Measurements from ENCODE around the gene ZNF664. TPM values are rescaled to one million over a fixed set of nuclear protein-coding genes. Genes with fewer than 3 reads are reported as not detected.

Gene ZNF664
- polyA plus RNA-seq, 2 donors: 16.6 to 18.3 TPM

DNA sequence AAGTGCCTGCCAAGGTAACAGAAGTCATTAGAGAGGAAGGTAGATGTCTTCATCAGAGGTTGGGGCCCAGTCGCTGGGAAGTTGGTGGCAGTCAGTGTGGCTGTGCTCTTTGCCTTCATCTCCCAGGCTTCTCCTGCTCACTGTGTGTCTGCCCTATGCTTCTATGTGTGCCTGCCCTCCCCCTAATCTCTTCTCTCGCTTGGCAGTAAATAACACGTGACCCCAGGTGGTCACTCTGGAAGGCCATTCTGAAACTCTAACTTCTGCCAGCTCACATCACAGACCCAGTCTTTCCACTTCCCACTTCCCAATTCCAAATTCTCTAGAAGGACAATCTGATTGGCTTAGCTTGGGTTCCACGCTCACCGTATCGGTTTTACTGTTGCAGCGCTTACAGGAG is 9.3 kb downstream of the ZNF664 start:
- Histone ChIP-seq H3K27ac (ENCODE audit: low read depth in 2 of 2, low read length in 1 of 2) (no peak overlapping the region), H3K4me3 (ENCODE audit: low read depth in 1 of 2, low read length in 2 of 2) (no peak overlapping the region), H3K4me1 (ENCODE audit: control insufficient read depth in 2 of 2, insufficient read depth in 2 of 2, low read length in 1 of 2) (no peaks in the 10 kb centered on the region), H3K27me3 (ENCODE audit: control insufficient read depth in 1 of 2, insufficient read depth in 2 of 2, low read length in 2 of 2) (no peaks in the 10 kb centered on the region), H3K36me3 (ENCODE audit: control insufficient read depth in 2 of 2, insufficient read depth in 2 of 2, low read length in 1 of 2) (no peaks in the 10 kb centered on the region), H3K9me3 (ENCODE audit: control insufficient read depth in 2 of 2, insufficient read depth in 1 of 2, low read depth in 1 of 2, low read length in 1 of 2) (no peaks in the 10 kb centered on the region)
- 87 to 89% methylated on average over 7 of the region's 7 CpGs for WGBS, 2 donors

DNA sequence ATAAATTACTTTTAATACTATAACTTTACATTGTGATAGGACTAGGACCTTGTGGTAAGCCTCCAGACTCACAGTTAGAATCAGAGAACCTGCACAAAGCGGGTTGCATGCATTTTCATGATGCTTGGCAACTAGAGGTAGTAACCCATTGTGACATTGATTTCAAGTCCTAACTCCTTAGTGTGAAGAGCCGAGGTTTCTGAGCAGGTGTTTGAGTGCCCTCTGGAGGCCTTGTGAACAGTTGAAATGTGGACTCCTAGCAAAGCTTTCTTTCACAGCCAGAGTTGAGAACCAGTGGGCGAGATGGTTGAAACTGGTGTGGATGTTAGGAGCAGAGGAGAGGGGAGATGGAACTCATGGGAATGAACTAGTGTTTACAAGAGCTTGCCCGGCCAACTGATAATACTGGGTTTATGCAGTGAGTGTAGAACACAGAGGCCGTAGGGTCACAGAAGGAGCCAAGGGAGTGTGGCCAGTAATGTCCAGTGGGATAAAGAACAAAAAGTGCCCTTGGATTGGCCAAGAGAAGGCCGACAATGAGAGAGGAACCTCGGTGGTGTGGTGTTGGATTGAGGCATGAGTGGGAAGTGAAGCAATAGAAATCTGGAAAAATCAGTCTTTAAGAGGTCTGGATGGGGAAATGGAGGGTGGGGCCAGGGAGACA is 10.9 kb downstream of the ZNF664 start:
- Histone ChIP-seq H3K4me3 (ENCODE audit: low read depth in 1 of 2, low read length in 2 of 2) (no peak overlapping the region), H3K9me3 (ENCODE audit: control insufficient read depth in 2 of 2, insufficient read depth in 1 of 2, low read depth in 1 of 2, low read length in 1 of 2) (no peaks in the 10 kb centered on the region), H3K4me1 (ENCODE audit: control insufficient read depth in 2 of 2, insufficient read depth in 2 of 2, low read length in 1 of 2) (peaks cover 0 to 2% of the 10 kb centered on the region in 2 donors), H3K27me3 (ENCODE audit: control insufficient read depth in 1 of 2, insufficient read depth in 2 of 2, low read length in 2 of 2) (no peaks in the 10 kb centered on the region), H3K36me3 (ENCODE audit: control insufficient read depth in 2 of 2, insufficient read depth in 2 of 2, low read length in 1 of 2) (peaks cover 0 to 5% of the 10 kb centered on the region in 2 donors), H3K27ac (ENCODE audit: low read depth in 2 of 2, low read length in 1 of 2) (no peak overlapping the region)
- 55 to 66% methylated on average over 7 of the region's 7 CpGs for WGBS, 2 donors

DNA sequence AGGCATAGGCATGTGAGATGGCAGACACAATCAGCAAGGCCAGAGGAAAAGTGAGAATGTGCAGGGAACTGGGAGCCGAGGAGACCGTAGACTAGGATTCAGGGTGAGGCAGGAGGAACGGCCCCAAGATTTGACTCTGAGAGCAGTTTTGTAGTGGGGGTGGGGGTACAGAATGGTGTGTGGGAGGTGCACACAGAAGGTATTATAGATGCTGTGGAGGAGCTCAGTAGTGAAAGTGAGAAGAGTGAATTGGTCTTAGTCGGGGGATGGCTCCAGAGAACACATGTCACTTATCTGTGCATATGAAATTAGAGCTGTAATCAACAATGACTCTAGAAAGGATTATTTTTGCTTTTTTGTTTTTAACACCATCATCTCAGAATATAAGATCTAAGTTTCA is 11.9 kb downstream of the ZNF664 start:
- H3K9me3 ChIP-seq (ENCODE audit: control insufficient read depth in 2 of 2, insufficient read depth in 1 of 2, low read depth in 1 of 2, low read length in 1 of 2): no peaks in the 10 kb centered on the region
- no peaks in the 10 kb centered on the region for H3K27me3 ChIP-seq (ENCODE audit: control insufficient read depth in 1 of 2, insufficient read depth in 2 of 2, low read length in 2 of 2)
- H3K4me3 ChIP-seq (ENCODE audit: low read depth in 1 of 2, low read length in 2 of 2): no peak overlapping the region
- no peak overlapping the region for H3K27ac ChIP-seq (ENCODE audit: low read depth in 2 of 2, low read length in 1 of 2)
- H3K4me1 ChIP-seq (ENCODE audit: control insufficient read depth in 2 of 2, insufficient read depth in 2 of 2, low read length in 1 of 2): peaks cover 0 to 2% of the 10 kb centered on the region in 2 donors
- 79 to 89% methylated on average over 4 of the region's 4 CpGs for WGBS, 2 donors
- peaks cover 0 to 9% of the 10 kb centered on the region in 2 donors for H3K36me3 ChIP-seq (ENCODE audit: control insufficient read depth in 2 of 2, insufficient read depth in 2 of 2, low read length in 1 of 2)

DNA sequence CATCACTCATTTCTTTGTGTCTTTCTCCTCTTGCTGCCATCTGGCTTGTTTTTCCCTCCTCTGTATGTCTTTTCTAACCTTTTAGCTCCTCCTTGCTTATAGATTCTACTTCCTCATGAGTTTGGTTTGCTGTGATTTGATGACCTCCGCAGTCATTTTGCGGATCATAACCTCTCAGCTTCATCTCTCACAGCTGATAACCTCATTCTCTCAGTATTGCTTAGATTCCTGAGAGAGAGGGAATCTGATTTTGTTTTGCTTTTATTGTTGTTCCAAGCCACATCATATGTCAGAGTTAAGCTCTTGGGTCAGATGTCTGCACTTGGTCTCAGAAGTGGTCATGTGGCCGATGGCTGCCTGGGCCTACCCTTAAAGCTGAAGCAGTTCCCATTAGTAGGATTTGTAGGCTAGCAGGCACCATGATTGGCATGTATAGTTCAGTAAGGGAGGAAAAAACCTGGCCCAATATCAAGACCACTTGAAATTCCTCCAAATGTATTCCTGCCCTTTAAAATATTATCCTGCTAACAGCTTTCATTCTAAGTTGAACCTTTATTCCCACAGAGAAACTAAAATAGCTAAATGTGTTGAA is 13.5 kb downstream of the ZNF664 start:
- Histone ChIP-seq H3K36me3 (ENCODE audit: control insufficient read depth in 2 of 2, insufficient read depth in 2 of 2, low read length in 1 of 2) (peaks cover 0 to 9% of the 10 kb centered on the region in 2 donors), H3K27me3 (ENCODE audit: control insufficient read depth in 1 of 2, insufficient read depth in 2 of 2, low read length in 2 of 2) (no peaks in the 10 kb centered on the region), H3K4me1 (ENCODE audit: control insufficient read depth in 2 of 2, insufficient read depth in 2 of 2, low read length in 1 of 2) (peaks cover 0 to 2% of the 10 kb centered on the region in 2 donors), H3K9me3 (ENCODE audit: control insufficient read depth in 2 of 2, insufficient read depth in 1 of 2, low read depth in 1 of 2, low read length in 1 of 2) (no peaks in the 10 kb centered on the region), H3K4me3 (ENCODE audit: low read depth in 1 of 2, low read length in 2 of 2) (no peak overlapping the region), H3K27ac (ENCODE audit: low read depth in 2 of 2, low read length in 1 of 2) (no peak overlapping the region)
- WGBS, 2 donors: 74 to 75% methylated on average over 3 of the region's 3 CpGs

DNA sequence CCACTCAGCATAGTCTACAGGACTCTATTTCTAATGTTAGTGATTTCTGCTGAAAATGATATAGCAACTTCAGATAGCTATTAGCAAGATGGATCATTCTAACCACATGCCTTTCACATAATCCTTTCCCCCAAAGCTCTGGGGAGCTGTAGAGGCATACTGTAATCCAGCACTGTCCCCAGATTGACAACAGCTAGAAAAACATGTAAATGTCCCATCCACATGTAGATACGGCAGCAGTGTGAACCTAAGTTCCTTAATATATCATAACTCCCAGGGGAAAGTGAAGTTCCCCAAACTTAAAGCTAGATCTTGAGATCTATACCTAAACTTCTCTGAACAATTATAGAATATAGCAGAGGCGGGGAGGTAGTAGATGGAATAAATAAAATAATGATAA is 14.0 kb downstream of the ZNF664 start:
- peaks cover 0 to 9% of the 10 kb centered on the region in 2 donors for H3K36me3 ChIP-seq (ENCODE audit: control insufficient read depth in 2 of 2, insufficient read depth in 2 of 2, low read length in 1 of 2)
- no peak overlapping the region for H3K4me3 ChIP-seq (ENCODE audit: low read depth in 1 of 2, low read length in 2 of 2)
- peaks cover 0 to 2% of the 10 kb centered on the region in 2 donors for H3K4me1 ChIP-seq (ENCODE audit: control insufficient read depth in 2 of 2, insufficient read depth in 2 of 2, low read length in 1 of 2)
- H3K27ac ChIP-seq (ENCODE audit: low read depth in 2 of 2, low read length in 1 of 2): no peak overlapping the region
- no peaks in the 10 kb centered on the region for H3K27me3 ChIP-seq (ENCODE audit: control insufficient read depth in 1 of 2, insufficient read depth in 2 of 2, low read length in 2 of 2)
- H3K9me3 ChIP-seq (ENCODE audit: control insufficient read depth in 2 of 2, insufficient read depth in 1 of 2, low read depth in 1 of 2, low read length in 1 of 2): no peaks in the 10 kb centered on the region
- 89 to 90% methylated on average over 2 of the region's 2 CpGs for WGBS, 2 donors

DNA sequence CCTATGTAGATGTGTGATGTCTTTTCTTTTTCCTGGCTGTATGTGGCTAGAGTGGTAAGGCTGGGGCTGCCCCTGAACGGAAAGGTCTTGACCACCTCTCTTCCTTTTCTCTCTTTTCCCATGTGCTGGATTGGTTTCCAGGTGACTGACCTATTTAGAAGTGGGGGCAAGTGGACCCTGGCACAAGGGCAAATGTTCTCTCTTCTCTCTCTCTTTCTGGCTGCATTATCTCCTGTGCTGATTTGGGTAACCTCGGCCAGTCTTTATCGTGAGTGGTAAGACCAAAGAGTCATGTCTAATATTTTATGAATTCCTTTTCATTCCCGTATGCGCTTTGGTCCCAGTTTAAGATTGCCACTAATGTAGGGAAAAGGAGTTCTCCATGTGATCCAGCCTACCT is 16.2 kb downstream of the ZNF664 start:
- 88 to 93% methylated on average over 5 of the region's 5 CpGs for WGBS, 2 donors
- H3K4me1 ChIP-seq (ENCODE audit: control insufficient read depth in 2 of 2, insufficient read depth in 2 of 2, low read length in 1 of 2): peaks cover 2 to 3% of the 10 kb centered on the region in 2 donors

DNA sequence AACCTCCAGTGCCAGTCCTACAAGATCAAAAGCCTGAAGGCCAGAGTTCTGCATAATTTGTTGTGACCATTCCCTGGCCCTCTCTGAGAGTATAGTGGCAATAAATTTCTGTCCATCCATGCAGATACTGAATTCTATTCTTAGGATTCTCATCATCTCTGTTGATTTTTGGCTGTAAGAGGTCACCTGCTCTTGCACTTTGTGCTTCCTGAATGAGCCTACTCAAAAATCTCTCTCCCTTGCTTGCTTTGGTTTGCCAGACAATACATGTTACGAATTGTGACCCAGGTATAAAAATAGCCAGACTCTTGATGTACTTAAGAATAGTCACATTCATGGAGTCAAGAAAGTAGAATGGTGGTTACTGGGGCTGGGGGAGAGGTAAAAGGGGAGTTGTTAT is 16.7 kb downstream of the ZNF664 start:
- 86 to 94% methylated on average over 1 of the region's 1 CpG for WGBS, 2 donors
- no peaks in the 10 kb centered on the region for H3K9me3 ChIP-seq (ENCODE audit: control insufficient read depth in 2 of 2, insufficient read depth in 1 of 2, low read depth in 1 of 2, low read length in 1 of 2)
- H3K4me3 ChIP-seq (ENCODE audit: low read depth in 1 of 2, low read length in 2 of 2): no peak overlapping the region
- peaks cover 3 to 9% of the 10 kb centered on the region in 2 donors for H3K36me3 ChIP-seq (ENCODE audit: control insufficient read depth in 2 of 2, insufficient read depth in 2 of 2, low read length in 1 of 2)
- no peaks in the 10 kb centered on the region for H3K27me3 ChIP-seq (ENCODE audit: control insufficient read depth in 1 of 2, insufficient read depth in 2 of 2, low read length in 2 of 2)
- no peak overlapping the region for H3K27ac ChIP-seq (ENCODE audit: low read depth in 2 of 2, low read length in 1 of 2)
- peaks cover 2 to 3% of the 10 kb centered on the region in 2 donors for H3K4me1 ChIP-seq (ENCODE audit: control insufficient read depth in 2 of 2, insufficient read depth in 2 of 2, low read length in 1 of 2)

More for the DNA sequence above, 16.2 kb downstream of the ZNF664 start:
- no peak overlapping the region for H3K4me3 ChIP-seq (ENCODE audit: low read depth in 1 of 2, low read length in 2 of 2)
- peaks cover 3 to 9% of the 10 kb centered on the region in 2 donors for H3K36me3 ChIP-seq (ENCODE audit: control insufficient read depth in 2 of 2, insufficient read depth in 2 of 2, low read length in 1 of 2)
- H3K27me3 ChIP-seq (ENCODE audit: control insufficient read depth in 1 of 2, insufficient read depth in 2 of 2, low read length in 2 of 2): no peaks in the 10 kb centered on the region
- no peak overlapping the region for H3K27ac ChIP-seq (ENCODE audit: low read depth in 2 of 2, low read length in 1 of 2)
- H3K9me3 ChIP-seq (ENCODE audit: control insufficient read depth in 2 of 2, insufficient read depth in 1 of 2, low read depth in 1 of 2, low read length in 1 of 2): no peaks in the 10 kb centered on the region

DNA sequence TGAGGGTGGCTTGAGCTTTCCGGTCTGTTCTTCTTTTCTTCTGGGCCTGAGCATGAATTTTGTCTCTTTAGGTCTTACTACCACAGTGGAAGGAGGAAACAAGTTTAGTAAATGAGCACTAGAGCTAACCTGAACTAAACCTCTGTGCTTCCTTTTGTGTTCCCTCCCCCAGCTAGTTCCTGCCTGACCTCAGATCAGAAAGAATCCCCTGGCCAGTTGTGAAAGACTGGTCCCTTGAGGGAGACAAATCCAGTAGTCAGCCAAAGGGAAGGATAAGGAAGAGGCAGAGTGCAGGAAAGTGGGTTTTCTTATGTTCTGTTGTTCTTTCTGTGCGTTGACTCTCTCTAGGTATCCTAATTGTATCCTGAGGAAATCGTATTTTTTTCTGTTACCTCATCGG is 17.5 kb downstream of the ZNF664 start:
- Histone ChIP-seq H3K4me1 (ENCODE audit: control insufficient read depth in 2 of 2, insufficient read depth in 2 of 2, low read length in 1 of 2) (peaks cover 2 to 3% of the 10 kb centered on the region in 2 donors), H3K4me3 (ENCODE audit: low read depth in 1 of 2, low read length in 2 of 2) (no peak overlapping the region), H3K27me3 (ENCODE audit: control insufficient read depth in 1 of 2, insufficient read depth in 2 of 2, low read length in 2 of 2) (no peaks in the 10 kb centered on the region), H3K9me3 (ENCODE audit: control insufficient read depth in 2 of 2, insufficient read depth in 1 of 2, low read depth in 1 of 2, low read length in 1 of 2) (no peaks in the 10 kb centered on the region), H3K27ac (ENCODE audit: low read depth in 2 of 2, low read length in 1 of 2) (no peak overlapping the region), H3K36me3 (ENCODE audit: control insufficient read depth in 2 of 2, insufficient read depth in 2 of 2, low read length in 1 of 2) (peaks cover 3 to 9% of the 10 kb centered on the region in 2 donors)
- 60 to 81% methylated on average over 4 of the region's 4 CpGs for WGBS, 2 donors

DNA sequence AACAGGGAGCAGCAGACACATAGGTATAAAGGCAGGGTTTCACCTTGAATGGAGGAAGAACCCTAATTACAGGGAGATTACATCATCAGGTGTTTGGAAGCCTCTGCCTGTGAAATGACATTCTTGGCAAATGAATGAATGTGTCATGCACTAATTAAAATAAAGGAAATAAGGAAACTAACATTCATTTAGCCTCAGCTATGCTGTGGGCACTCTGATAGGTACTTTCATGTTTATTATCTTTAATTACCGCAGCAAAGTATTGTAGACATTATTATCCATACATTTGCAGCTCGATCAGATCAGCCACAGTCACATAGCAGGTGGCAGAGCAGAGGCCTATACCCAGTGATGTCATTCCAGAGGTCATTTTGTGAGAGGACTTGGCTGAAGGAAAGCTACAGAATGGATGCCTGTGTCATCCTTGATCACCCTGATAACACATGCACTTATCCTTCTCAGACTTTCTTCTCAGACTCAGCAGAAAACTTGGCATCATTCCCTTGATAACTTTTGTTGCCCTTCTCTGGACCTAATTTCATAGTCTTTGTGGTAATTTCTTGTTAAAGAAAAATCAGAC is 18.4 kb downstream of the ZNF664 start:
- Histone ChIP-seq H3K36me3 (ENCODE audit: control insufficient read depth in 2 of 2, insufficient read depth in 2 of 2, low read length in 1 of 2) (peaks cover 3 to 9% of the 10 kb centered on the region in 2 donors), H3K4me3 (ENCODE audit: low read depth in 1 of 2, low read length in 2 of 2) (no peak overlapping the region), H3K9me3 (ENCODE audit: control insufficient read depth in 2 of 2, insufficient read depth in 1 of 2, low read depth in 1 of 2, low read length in 1 of 2) (no peaks in the 10 kb centered on the region), H3K27ac (ENCODE audit: low read depth in 2 of 2, low read length in 1 of 2) (no peak overlapping the region), H3K27me3 (ENCODE audit: control insufficient read depth in 1 of 2, insufficient read depth in 2 of 2, low read length in 2 of 2) (no peaks in the 10 kb centered on the region), H3K4me1 (ENCODE audit: control insufficient read depth in 2 of 2, insufficient read depth in 2 of 2, low read length in 1 of 2) (peaks cover 2 to 3% of the 10 kb centered on the region in 2 donors)
- 75 to 79% methylated on average over 2 of the region's 2 CpGs for WGBS, 2 donors

Data from esophagus (tissue), 2 donors.